Brain microvascular endothelial cell (primary cell): ENCODE results near the gene TFE3.

Experiments
- DNase-seq: peaks from one replicate; pipeline ENCODE4 v3.0.0-alpha.2; 2020
- H3K27ac ChIP-seq: fragments of 250-450 bp; sonication (Bioruptor Pico); 2 replicates; pipeline ENCODE4 v1.5.1; 2020; ENCODE audit warnings: mild to moderate bottlenecking, moderate library complexity
- H3K27me3 ChIP-seq: fragments of 250-450 bp; sonication (Bioruptor Pico); replicated peaks from 2 replicates; pipeline ENCODE4 v1.5.1; 2020; ENCODE audit warnings: mild to moderate bottlenecking
- H3K36me3 ChIP-seq: fragments of 250-450 bp; sonication (Bioruptor Pico); replicated peaks from 2 replicates; pipeline ENCODE4 v1.5.1; 2020; ENCODE audit warnings: mild to moderate bottlenecking
- H3K4me3 ChIP-seq: 2 replicates; pipeline ENCODE4 v1.5.1; 2011; ENCODE audit warnings: low read depth, mild to moderate bottlenecking, control low read depth, low read length, moderate library complexity
- in situ Hi-C: cut with HindIII; loops from 2 replicates; pipeline ENCODE4 v1.10.0; 2017; ENCODE audit warnings: low sequenced_read_pairs, low pct_ligation_motif_present
- TF ChIP-seq, protein P1 (sequence below): IDR thresholded peaks from 2 replicates; pipeline ENCODE4 v1.5.1; 2011; ENCODE audit warnings: low read depth, mild to moderate bottlenecking, moderate library complexity, low read length, control low read depth, inconsistent platforms; ENCODE audit errors: missing control alignments

The TFE3 gene

DNA sequence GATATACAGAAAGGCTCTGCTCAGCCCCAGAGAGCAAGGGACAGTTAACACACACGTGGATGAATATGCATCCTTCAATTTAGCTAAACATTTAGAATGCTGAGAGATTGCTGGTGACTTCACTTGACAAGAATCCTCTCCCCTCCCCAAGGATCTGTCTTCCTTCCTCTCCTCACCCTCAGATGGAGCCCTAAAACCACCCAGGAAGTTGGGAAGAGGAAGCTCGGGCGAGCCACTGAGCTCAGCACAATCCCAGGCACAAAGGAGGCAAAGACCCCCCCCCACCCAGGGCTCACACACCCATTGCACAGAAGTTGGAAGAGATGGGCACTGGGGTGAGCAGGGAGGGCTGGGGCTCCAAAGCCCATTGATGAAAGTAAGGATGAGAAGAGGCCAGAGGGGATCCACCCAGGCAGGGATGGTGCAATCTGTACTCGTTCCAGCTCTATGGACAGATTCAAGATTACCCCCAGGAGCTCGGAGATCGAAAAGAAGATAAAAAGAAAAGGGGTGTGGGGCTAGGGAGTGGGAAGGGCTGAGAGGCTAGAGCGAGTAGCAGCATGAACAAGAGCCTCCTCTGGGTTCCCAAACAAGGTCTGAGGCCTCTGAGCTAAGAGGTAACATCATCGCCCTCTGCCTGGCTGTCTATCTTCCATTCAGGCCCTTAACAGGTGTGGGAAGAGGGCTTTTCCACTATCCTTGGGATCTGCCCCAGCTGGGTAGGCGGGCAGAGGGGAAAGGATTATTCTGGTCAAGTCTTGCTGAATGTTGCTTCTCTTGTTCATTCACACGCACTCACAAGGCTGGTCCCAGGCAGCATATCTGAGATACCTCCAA lies 1.2 kb downstream of the TFE3 start:
- H3K27ac ChIP-seq = peak overlapping the region; percentile 95
- in situ Hi-C loops = no loop called here
- peak overlapping the region; percentile 70 for H3K4me3 ChIP-seq
- TF ChIP-seq, protein P1, sequence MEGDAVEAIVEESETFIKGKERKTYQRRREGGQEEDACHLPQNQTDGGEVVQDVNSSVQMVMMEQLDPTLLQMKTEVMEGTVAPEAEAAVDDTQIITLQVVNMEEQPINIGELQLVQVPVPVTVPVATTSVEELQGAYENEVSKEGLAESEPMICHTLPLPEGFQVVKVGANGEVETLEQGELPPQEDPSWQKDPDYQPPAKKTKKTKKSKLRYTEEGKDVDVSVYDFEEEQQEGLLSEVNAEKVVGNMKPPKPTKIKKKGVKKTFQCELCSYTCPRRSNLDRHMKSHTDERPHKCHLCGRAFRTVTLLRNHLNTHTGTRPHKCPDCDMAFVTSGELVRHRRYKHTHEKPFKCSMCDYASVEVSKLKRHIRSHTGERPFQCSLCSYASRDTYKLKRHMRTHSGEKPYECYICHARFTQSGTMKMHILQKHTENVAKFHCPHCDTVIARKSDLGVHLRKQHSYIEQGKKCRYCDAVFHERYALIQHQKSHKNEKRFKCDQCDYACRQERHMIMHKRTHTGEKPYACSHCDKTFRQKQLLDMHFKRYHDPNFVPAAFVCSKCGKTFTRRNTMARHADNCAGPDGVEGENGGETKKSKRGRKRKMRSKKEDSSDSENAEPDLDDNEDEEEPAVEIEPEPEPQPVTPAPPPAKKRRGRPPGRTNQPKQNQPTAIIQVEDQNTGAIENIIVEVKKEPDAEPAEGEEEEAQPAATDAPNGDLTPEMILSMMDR = no peak
- H3K27me3 ChIP-seq = no peaks in the 10 kb centered on the region
- DNase-seq = peak; percentile 39
- H3K36me3 ChIP-seq = peaks cover 22% of the 10 kb centered on the region

DNA sequence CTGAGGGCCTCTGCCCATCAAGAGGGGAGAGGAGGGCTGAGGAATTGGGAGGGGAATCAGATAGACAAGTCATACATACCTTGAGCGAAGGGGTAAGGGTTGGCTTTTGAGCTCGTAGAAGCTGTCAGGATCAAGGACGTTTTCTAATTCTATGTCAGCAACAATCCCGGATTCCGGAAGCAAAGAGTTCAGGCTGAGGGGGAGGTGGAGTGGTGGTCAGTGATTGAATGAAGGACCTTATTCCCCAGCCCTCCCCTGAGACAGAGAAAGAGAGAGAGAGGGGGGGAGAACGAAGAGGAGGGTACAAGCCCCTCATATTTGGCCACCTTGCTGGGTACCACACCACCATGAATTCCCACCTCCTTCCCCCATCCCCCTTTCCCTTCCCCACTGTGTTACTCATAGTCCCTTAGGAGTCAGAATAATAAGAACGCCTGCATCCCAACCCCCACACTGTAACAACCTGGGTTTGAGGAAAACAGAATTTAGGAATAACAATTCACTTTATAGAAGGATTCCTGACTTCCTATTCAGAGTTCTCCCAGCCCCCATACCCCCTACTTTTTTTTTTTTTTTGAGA lies 2.7 kb downstream of the TFE3 start:
- peak; percentile 17 for DNase-seq
- in situ Hi-C loops = no loop called here
- peak overlapping the region; percentile 95 for H3K27ac ChIP-seq
- H3K36me3 ChIP-seq = peaks cover 29% of the 10 kb centered on the region
- peak overlapping the region; percentile 42 for H3K4me3 ChIP-seq
- H3K27me3 ChIP-seq = no peaks in the 10 kb centered on the region
- TF ChIP-seq, protein P1 = no peak

DNA sequence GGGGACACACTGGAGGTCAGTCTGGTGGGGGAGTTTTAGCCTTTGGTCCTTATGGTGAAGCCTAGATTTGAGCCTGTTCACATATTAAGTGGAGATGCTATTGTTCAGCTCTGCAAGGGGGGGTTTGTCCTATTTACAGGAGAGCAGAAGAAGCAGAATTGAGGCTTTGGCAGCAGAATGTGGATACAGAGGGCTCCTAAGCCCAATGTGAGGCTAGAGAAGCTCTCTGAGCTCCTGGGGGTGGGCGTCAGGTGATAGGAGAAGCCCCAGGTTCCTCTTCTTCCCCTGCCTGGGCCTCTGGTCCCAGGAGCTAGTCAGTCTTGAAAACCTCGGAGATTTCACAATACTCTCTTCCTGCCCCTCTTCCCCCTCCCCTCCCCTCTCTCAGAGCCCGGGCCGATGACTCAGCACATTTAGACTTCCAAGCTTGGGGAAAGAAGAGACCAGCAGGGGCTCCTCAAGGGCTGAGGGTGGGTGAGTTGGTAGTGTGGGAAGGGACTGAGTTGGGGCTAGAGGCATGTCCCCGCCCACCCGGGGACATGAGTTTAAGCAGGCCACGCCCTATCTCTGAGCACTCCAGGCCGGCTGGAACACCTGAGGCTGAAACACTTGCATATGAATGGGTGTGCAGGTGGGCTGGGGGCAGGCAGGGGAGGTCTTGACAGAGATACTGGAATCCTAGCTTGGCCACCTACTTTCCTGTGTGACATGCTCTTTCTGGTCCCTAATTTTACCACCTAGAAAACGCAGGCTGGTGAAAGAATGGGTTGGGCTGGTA lies 3.4 kb downstream of the TFE3 start:
- in situ Hi-C loops = no loop called here
- Histone ChIP-seq H3K4me3 (peak overlapping the region; percentile 42), H3K27ac (peak overlapping the region; percentile 95), H3K27me3 (no peaks in the 10 kb centered on the region), H3K36me3 (peaks cover 30% of the 10 kb centered on the region)
- TF ChIP-seq, protein P1 = no peak
- peak; percentile 81 for DNase-seq

DNA sequence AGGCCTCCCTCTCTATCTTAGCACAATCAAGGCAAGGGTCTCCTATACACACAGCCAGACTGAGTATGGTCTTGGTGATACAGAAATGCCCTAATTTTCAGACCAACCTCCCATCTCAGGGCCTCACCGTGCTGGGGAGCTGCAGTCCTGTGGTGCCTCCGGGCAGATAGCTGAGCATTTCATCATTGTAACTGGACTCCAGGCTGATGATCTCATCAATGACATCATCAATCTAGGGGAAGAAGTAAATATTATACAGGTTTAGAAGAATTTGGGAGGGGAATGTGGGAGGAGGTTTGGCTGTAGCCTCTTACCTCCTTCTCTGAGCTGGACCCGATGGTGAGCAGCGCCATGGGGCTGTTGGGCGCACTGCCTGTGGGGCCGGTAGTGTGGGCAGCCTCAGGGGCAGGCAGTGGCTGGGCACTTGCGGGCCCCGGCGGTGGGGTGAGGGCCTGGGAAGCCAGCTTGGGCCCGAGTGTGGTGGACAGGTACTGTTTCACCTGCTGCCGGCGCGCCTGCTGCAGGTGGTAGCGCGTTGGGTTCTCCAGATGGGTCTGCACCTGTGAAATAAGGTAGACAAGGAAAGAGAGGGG lies 5.2 kb downstream of the TFE3 start:
- H3K36me3 ChIP-seq = peaks cover 43% of the 10 kb centered on the region
- in situ Hi-C loops = no loop called here
- no peaks in the 10 kb centered on the region for H3K27me3 ChIP-seq
- TF ChIP-seq, protein P1 = no peak
- DNase-seq = no peak
- no peak overlapping the region for H3K27ac ChIP-seq
- no peak overlapping the region for H3K4me3 ChIP-seq

DNA sequence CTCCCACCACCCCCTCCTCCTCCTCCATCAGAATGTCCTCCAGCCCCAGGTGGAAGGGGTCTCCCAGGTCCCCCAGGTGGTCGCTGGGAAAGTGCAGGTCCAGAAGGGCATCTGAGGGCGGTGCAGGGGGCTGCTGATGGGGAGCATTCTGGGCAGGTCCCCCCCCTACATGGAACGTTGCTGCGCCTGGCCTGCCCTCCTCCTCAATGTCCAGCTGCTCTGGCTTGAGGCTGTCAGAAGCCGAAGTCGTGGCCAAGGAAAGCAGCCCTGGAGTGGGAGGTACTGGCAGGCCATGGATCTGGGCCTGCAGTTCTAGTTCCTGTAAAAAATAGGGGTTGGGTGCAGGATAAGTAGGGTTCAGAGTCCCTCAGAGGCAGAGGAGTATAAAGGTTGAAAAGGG lies 12.9 kb downstream of the TFE3 start:
- H3K27me3 ChIP-seq = no peaks in the 10 kb centered on the region
- H3K27ac ChIP-seq = no peak overlapping the region
- no peak for DNase-seq
- H3K36me3 ChIP-seq = peaks cover 20% of the 10 kb centered on the region
- in situ Hi-C loops = no loop called here
- TF ChIP-seq, protein P1 = no peak
- no peak overlapping the region for H3K4me3 ChIP-seq
